Activated CD4-positive, alpha-beta T cell treated with anti-CD3 and anti-CD28 coated beads for 4 hours (primary cell): ENCODE measurements around the gene CDK11B.
"Not testable (repeated sequence)": the region's sequence is repeated elsewhere in the genome, so short reads cannot be mapped to it uniquely, and the experiment has no call there.

ENCODE experiments used
- DNase-seq, 2 donors: peaks; one replicate each; pipeline ENCODE4 v3.0.0-alpha.2; 2020

CDK11B gene

GRCh38 chr1:1597275-1597930 lies 61.4 kb downstream of the CDK11B start:
- DNase-seq: no peak

- no peak for DNase-seq
Observed at GRCh38 chr1:1596493-1597274, 62.1 kb downstream of the CDK11B start.

- not testable (repeated sequence) for DNase-seq
Observed at GRCh38 chr1:1595341-1595740, 63.5 kb downstream of the CDK11B start.

GRCh38 chr1:1594602-1595260 lies 64.1 kb downstream of the CDK11B start:
- no peak for DNase-seq

- DNase-seq: no peak
Observed at GRCh38 chr1:1593834-1594601, 64.8 kb downstream of the CDK11B start.

- no peak for DNase-seq
Observed at GRCh38 chr1:1591452-1591851, 67.4 kb downstream of the CDK11B start.
